ENCODE data around the gene NRG2.

NRG2 gene

GRCh38 chr5:139862803-139863202 lies 180.3 kb downstream of the NRG2 start:
- in situ Hi-C loops (cut with HindIII; ENCODE audit: low sequenced_read_pairs): no loop called here

- in situ Hi-C loops (cut with HindIII; ENCODE audit: low sequenced_read_pairs): no loop called here
These were observed 180.8 kb downstream of the NRG2 start for GRCh38 chr5:139862313-139862712.

- in situ Hi-C loops (cut with HindIII; ENCODE audit: low sequenced_read_pairs): no loop called here
These were observed 181.3 kb downstream of the NRG2 start for GRCh38 chr5:139861889-139862207.

- in situ Hi-C loops (cut with HindIII; ENCODE audit: low sequenced_read_pairs): no loop called here
These were observed 181.8 kb downstream of the NRG2 start for GRCh38 chr5:139861021-139861888.

GRCh38 chr5:139859013-139859412 lies 184.1 kb downstream of the NRG2 start:
- in situ Hi-C loops (cut with HindIII; ENCODE audit: low sequenced_read_pairs): no loop called here

- in situ Hi-C loops (cut with HindIII; ENCODE audit: low sequenced_read_pairs): no loop called here
These were observed 186.4 kb downstream of the NRG2 start for GRCh38 chr5:139856714-139857113.

GRCh38 chr5:139855946-139856540 lies 187.1 kb downstream of the NRG2 start:
- in situ Hi-C loops (cut with HindIII; ENCODE audit: low sequenced_read_pairs): no loop called here

GRCh38 chr5:139855451-139855850 lies 187.6 kb downstream of the NRG2 start:
- in situ Hi-C loops (cut with HindIII; ENCODE audit: low sequenced_read_pairs): no loop called here

GRCh38 chr5:139854953-139855352 lies 188.1 kb downstream of the NRG2 start:
- in situ Hi-C loops (cut with HindIII; ENCODE audit: low sequenced_read_pairs): no loop called here

GRCh38 chr5:139854029-139854605 lies 189.0 kb downstream of the NRG2 start:
- in situ Hi-C loops (cut with HindIII; ENCODE audit: low sequenced_read_pairs): no loop called here

- in situ Hi-C loops (cut with HindIII; ENCODE audit: low sequenced_read_pairs): no loop called here
These were observed 190.4 kb downstream of the NRG2 start for GRCh38 chr5:139852696-139853095.

GRCh38 chr5:139851558-139851957 lies 191.5 kb downstream of the NRG2 start:
- in situ Hi-C loops (cut with HindIII; ENCODE audit: low sequenced_read_pairs): no loop called here

GRCh38 chr5:139850423-139851016 lies 192.6 kb downstream of the NRG2 start:
- in situ Hi-C loops (cut with HindIII; ENCODE audit: low sequenced_read_pairs): no loop called here

GRCh38 chr5:139849942-139850341 lies 193.2 kb downstream of the NRG2 start:
- in situ Hi-C loops (cut with HindIII; ENCODE audit: low sequenced_read_pairs): no loop called here

- in situ Hi-C loops (cut with HindIII; ENCODE audit: low sequenced_read_pairs): no loop called here
These were observed 193.6 kb downstream of the NRG2 start for GRCh38 chr5:139849501-139849900.

- in situ Hi-C loops (cut with HindIII; ENCODE audit: low sequenced_read_pairs): no loop called here
These were observed 194.5 kb downstream of the NRG2 start for GRCh38 chr5:139848508-139849100.

GRCh38 chr5:139847790-139848507 lies 195.2 kb downstream of the NRG2 start:
- in situ Hi-C loops (cut with HindIII; ENCODE audit: low sequenced_read_pairs): no loop called here

- in situ Hi-C loops (cut with HindIII; ENCODE audit: low sequenced_read_pairs): no loop called here
These were observed 196.0 kb downstream of the NRG2 start for GRCh38 chr5:139847091-139847490.

GRCh38 chr5:139845846-139846681 lies 197.0 kb downstream of the NRG2 start:
- in situ Hi-C loops (cut with HindIII; ENCODE audit: low sequenced_read_pairs): no loop called here

All from DLD1 (cell line).